ENCODE data around the gene GOLGA7B. TPM values are rescaled to one million over a fixed set of nuclear protein-coding genes. Genes with fewer than 3 reads are reported as not detected.
"Not testable (repeated sequence)": the region's sequence is repeated elsewhere in the genome, so short reads cannot be mapped to it uniquely, and the experiment has no call there.

Gene GOLGA7B
- total and polyA plus RNA-seq, 2 donors, result 0.11 to 0.56 TPM

DNA sequence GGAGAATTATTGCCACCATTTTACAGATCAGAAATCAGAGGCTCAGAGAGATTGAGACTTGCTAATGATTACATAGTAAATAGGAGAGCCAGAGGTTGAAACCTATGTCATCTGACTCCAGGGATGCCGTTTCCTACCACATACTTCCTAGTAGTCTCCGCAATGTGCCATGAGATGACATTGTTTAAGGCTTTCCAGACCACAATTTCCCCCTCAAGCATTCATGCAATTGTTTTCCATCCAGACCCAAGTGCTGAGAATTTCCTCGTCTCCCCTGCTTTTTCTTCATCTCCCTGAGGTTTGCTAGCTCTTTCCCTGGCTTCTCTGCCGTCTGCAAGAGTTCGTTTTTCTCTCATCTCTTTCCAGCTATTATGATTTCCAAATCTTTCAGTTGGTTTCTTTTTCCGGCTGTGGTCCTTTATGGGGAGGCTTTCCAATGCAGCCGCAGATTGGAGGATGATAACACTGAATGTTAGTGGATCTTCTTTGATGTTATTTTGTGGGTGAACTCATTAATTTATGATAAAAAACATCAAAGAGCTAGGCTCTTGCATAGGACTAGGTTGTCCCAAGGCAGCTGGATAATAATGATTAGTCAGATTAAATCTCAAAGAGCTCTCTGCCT lies 6.9 kb upstream of the GOLGA7B start:
- WGBS, result 51% methylated on average over 7 of the region's 7 CpGs
- H3K4me1 ChIP-seq (ENCODE audit: insufficient read depth), result no peaks in the 10 kb centered on the region
- no peak for DNase-seq (ENCODE audit: extremely low spot score)
- H3K27ac ChIP-seq (ENCODE audit: low read depth), result no peak overlapping the region
- H3K4me3 ChIP-seq (ENCODE audit: low read depth, low read length), result no peak overlapping the region
- no peaks in the 10 kb centered on the region for H3K36me3 ChIP-seq (ENCODE audit: insufficient read depth)

DNA sequence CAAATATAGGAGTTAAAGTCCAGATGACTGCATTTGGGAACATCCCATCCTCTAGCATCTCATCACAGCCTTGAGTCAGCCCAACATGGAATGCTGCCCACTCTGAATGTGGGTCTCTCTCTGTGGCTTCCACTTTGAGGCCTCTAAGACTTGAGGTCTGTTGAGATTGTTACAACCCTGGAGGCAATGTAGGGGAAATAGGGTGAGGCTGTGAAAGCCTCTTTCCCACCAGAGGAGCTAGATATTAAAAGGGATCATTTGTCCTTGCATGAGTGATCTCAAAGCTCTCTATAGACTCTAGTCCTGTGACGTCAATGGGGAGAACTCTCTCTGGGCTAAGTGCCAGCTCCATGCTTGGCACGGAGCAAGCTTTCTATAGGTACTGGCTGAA lies 6.4 kb upstream of the GOLGA7B start:
- H3K4me1 ChIP-seq (ENCODE audit: insufficient read depth), result no peaks in the 10 kb centered on the region
- 41% methylated on average over 2 of the region's 2 CpGs for WGBS
- DNase-seq (ENCODE audit: extremely low spot score), result no peak
- no peaks in the 10 kb centered on the region for H3K36me3 ChIP-seq (ENCODE audit: insufficient read depth)
- no peak overlapping the region for H3K4me3 ChIP-seq (ENCODE audit: low read depth, low read length)
- no peak overlapping the region for H3K27ac ChIP-seq (ENCODE audit: low read depth)

DNA sequence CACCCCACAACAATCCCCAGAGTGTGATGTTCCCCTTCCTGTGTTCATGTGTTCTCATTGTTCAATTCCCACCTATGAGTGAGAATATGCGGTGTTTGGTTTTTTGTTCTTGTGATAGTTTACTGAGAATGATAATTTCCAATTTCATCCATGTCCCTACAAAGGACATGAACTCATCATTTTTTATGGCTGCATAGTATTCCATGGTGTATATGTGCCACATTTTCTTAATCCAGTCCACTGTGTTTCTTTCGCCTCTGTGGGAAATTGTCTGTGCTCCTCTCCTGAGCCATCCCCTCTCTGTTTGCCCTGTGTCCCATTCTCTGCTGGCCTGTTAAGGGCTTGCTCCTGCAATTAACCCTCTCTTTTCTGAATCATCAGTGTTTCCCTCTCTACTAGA lies 5.7 kb upstream of the GOLGA7B start:
- not testable (repeated sequence) for DNase-seq (ENCODE audit: extremely low spot score); H3K4me1 ChIP-seq (ENCODE audit: insufficient read depth); H3K4me3 ChIP-seq (ENCODE audit: low read depth, low read length); H3K27ac ChIP-seq (ENCODE audit: low read depth); H3K36me3 ChIP-seq (ENCODE audit: insufficient read depth)
- 100% methylated on average over 1 of the region's 2 CpGs for WGBS

DNA sequence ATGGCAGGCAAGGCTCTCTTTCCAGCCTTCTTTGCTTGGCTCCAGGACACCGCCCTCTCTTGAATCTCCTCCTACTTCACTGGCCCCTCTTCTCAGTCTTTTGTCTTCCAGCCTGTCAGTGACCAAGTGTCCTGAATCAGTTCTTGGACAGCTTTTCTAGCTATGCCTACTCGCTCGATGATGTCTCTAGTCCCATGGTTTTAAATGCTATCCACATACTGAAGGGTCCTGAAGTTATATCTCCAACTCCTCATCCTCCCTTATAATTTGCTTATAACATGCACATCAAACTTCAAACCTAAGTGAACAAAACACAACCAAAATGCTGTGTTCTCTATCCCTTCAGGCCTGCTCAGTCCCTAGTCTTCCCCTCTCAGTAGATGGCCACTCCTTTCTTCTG lies 5.0 kb upstream of the GOLGA7B start:
- Histone ChIP-seq H3K36me3 (ENCODE audit: insufficient read depth) (no peaks in the 10 kb centered on the region), H3K4me1 (ENCODE audit: insufficient read depth) (no peaks in the 10 kb centered on the region), H3K4me3 (ENCODE audit: low read depth, low read length) (no peak overlapping the region), H3K27ac (ENCODE audit: low read depth) (no peak overlapping the region)
- WGBS, result 90% methylated on average over 3 of the region's 3 CpGs
- no peak for DNase-seq (ENCODE audit: extremely low spot score)

DNA sequence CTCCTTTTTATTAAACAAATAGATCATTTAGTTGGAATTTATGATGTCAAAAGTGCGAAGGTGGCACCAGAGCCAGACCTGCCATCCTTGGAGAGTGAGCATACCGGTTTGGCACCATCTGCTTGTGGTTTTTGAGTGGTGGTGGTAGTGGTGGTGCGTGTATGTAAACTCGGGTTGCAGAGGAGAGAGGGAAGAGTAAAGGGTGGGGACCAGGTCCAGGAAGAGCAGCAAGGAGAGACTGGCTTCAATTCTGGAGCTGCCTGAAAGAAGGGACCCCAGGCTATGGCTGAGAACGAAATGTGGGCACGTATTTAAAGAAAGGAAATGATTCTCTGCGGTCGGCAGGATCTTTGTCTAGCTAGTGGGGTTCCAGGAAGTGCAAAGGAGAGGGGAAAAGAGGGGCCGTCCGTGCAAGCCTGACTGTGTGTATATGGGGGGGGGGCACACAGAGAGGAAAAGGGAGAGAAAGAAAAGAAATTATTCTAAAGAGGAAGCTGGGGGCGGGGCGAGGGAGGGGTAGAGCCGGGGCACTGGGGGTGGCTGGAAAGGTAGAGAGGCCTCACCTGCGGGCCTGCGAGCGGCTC lies 448 bp upstream of the GOLGA7B start:
- peak overlapping the region; percentile 66 for H3K4me3 ChIP-seq (ENCODE audit: low read depth, low read length)
- H3K36me3 ChIP-seq (ENCODE audit: insufficient read depth), result no peaks in the 10 kb centered on the region
- 8% methylated on average over 16 of the region's 16 CpGs for WGBS
- no peaks in the 10 kb centered on the region for H3K4me1 ChIP-seq (ENCODE audit: insufficient read depth)
- DNase-seq (ENCODE audit: extremely low spot score), result no peak
- H3K27ac ChIP-seq (ENCODE audit: low read depth), result no peak overlapping the region

DNA sequence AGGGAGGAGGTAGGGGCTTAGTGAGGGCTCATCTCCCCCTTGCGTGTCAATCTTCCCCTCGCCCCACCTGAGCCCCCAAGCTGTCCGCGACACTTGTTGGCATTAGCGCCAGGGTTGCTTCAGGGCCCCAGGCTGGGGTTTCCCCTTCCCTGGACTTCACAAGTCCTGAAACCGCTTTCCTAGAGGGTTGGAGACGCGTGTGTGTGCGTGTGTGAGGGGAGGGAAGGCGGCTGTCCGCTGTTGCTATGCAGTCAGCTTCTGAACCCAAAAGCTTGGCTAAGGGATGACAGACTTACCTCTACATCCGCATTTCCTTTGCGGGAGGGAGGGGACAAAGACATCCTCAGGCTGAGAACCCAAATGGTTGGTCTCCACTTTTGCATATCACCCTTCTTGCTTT lies 803 bp downstream of the GOLGA7B start:
- 13% methylated on average over 13 of the region's 13 CpGs for WGBS
- Histone ChIP-seq H3K27ac (ENCODE audit: low read depth) (no peak overlapping the region), H3K4me1 (ENCODE audit: insufficient read depth) (no peaks in the 10 kb centered on the region), H3K36me3 (ENCODE audit: insufficient read depth) (no peaks in the 10 kb centered on the region), H3K4me3 (ENCODE audit: low read depth, low read length) (peak overlapping the region; percentile 66)
- no peak for DNase-seq (ENCODE audit: extremely low spot score)

DNA sequence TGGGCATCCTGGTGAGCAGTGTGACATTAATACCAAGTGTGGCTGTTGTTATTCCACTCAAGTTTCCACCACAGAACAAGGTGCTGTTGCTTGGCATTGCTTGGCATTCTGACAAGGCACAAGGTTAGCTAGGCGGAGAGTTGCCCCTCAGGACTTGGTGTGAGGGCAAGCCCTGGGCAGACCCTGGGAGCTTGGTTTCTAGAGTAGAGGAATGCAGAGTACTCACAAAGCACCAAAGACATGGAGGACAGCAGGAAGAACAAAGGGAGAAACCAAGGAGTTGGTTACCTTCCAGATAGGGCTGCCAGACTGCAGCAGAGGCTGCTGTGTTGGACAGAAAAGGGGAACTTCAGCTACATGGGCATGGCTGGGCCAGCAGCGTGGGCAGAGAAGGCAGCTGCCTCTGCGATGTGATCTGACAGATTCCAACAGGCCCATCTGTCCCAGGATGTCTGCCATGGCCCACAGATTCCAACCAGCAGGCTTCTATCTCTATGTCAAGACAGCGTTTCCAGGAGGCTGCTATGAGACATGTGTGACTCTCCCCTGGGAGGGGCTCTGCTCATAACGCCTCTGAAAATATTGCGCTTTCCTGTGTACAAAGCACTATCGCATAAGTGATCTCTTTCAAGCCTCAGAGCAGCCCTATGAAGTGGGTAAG lies 1.8 kb downstream of the GOLGA7B start:
- Histone ChIP-seq H3K36me3 (ENCODE audit: insufficient read depth) (no peaks in the 10 kb centered on the region), H3K27ac (ENCODE audit: low read depth) (no peak overlapping the region), H3K4me1 (ENCODE audit: insufficient read depth) (no peaks in the 10 kb centered on the region), H3K4me3 (ENCODE audit: low read depth, low read length) (no peak overlapping the region)
- 81% methylated on average over 7 of the region's 7 CpGs for WGBS
- DNase-seq (ENCODE audit: extremely low spot score), result no peak

DNA sequence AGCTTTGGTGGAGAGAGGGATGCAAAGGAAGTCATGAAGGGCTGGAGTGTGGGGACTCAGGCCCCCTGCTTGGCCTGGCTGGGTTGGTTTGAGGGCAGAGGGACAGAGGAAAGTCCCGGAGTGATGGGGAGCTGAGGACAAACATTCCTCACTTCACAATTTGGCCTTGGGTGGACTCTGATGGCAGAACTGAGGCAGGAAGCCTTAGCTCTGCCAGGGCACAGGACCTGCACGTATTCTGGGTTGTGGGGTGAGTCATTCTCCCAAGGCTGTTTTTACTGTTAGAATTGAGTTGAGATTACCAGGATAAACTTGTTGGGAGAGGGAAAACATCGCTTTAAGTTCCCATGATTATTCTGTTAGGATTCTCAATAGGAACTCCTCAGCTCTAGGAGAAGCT lies 2.6 kb downstream of the GOLGA7B start:
- WGBS, result 50% methylated on average over 3 of the region's 3 CpGs
- H3K36me3 ChIP-seq (ENCODE audit: insufficient read depth), result no peaks in the 10 kb centered on the region
- H3K4me1 ChIP-seq (ENCODE audit: insufficient read depth), result no peaks in the 10 kb centered on the region
- no peak for DNase-seq (ENCODE audit: extremely low spot score)
- no peak overlapping the region for H3K27ac ChIP-seq (ENCODE audit: low read depth)
- no peak overlapping the region for H3K4me3 ChIP-seq (ENCODE audit: low read depth, low read length)

DNA sequence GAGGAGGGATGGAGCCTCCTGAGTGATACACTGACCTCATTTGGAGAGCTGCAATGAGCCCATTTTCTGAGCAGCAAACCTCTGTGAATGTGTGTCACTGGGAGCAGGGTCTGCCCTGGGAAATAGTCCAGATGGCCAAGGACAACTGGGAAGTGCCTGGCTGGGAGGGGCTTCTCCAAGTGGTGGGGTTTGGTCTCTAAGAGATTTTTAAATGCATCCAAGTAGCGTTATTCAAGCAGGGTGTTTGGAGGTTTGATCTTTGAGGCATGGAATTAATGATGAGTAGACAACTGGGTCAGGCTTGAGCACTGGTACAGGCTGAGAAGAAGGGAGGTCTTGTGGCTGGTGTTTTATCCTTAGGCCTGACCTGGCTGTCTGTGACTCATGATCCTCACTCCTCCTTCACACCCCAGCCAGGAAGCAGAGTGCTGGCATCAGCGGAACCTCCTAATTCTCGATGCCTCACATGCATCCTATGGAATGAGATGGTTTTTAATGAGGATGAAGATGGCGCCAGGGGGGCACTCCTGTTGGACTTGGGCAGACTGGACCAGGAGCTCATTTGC lies 3.3 kb downstream of the GOLGA7B start:
- WGBS, result 83% methylated on average over 4 of the region's 4 CpGs
- no peak overlapping the region for H3K4me3 ChIP-seq (ENCODE audit: low read depth, low read length)
- no peak overlapping the region for H3K27ac ChIP-seq (ENCODE audit: low read depth)
- no peaks in the 10 kb centered on the region for H3K4me1 ChIP-seq (ENCODE audit: insufficient read depth)
- H3K36me3 ChIP-seq (ENCODE audit: insufficient read depth), result no peaks in the 10 kb centered on the region
- no peak for DNase-seq (ENCODE audit: extremely low spot score)

DNA sequence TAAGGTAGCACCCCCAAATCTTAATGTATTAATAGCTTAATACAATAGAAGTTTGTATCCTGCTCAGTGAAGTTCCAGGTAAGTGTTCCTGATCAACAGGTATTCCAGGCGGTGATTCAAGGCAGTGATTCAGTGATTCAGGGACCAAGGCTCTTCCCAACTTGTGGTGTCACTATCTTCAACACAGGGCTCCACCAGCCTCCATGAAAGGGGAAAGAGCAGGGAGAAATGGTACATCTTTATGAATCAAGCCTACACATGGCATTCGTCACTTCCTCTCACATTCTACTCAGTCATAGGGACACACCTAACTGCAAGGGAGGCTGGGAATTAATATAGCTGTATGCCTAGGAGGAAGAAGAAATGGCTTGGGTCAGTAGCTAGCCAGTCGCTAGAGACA lies 5.1 kb downstream of the GOLGA7B start:
- Histone ChIP-seq H3K36me3 (ENCODE audit: insufficient read depth) (no peaks in the 10 kb centered on the region), H3K4me1 (ENCODE audit: insufficient read depth) (no peaks in the 10 kb centered on the region), H3K4me3 (ENCODE audit: low read depth, low read length) (no peak overlapping the region), H3K27ac (ENCODE audit: low read depth) (no peak overlapping the region)
- WGBS, result 89% methylated on average over 3 of the region's 3 CpGs
- DNase-seq (ENCODE audit: extremely low spot score), result no peak

DNA sequence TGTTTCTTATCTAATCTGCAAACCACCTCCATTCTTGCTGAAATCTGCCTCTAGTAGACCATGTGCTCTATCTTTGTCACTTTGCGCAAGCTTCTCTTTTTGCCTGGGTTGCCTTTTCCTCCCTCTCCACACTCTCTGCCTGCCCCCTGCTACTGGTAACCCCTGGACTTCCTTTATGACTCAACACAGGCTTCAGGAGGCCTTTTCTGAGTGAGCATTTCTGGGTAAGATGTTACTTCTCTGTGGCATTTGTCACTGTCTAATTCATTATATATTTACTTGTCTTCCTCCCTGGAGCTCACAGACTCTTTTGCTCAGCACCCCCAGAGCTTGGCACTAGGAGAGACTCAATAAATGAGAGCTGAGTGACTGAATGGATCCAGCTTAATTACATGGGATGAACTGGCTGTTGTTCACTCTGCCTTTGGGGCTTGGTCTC lies 8.4 kb downstream of the GOLGA7B start:
- Histone ChIP-seq H3K27ac (ENCODE audit: low read depth) (no peak overlapping the region), H3K4me1 (ENCODE audit: insufficient read depth) (no peaks in the 10 kb centered on the region), H3K4me3 (ENCODE audit: low read depth, low read length) (no peak overlapping the region), H3K36me3 (ENCODE audit: insufficient read depth) (no peaks in the 10 kb centered on the region)
- no peak for DNase-seq (ENCODE audit: extremely low spot score)
- 86% methylated on average over 1 of the region's 1 CpG for WGBS

DNA sequence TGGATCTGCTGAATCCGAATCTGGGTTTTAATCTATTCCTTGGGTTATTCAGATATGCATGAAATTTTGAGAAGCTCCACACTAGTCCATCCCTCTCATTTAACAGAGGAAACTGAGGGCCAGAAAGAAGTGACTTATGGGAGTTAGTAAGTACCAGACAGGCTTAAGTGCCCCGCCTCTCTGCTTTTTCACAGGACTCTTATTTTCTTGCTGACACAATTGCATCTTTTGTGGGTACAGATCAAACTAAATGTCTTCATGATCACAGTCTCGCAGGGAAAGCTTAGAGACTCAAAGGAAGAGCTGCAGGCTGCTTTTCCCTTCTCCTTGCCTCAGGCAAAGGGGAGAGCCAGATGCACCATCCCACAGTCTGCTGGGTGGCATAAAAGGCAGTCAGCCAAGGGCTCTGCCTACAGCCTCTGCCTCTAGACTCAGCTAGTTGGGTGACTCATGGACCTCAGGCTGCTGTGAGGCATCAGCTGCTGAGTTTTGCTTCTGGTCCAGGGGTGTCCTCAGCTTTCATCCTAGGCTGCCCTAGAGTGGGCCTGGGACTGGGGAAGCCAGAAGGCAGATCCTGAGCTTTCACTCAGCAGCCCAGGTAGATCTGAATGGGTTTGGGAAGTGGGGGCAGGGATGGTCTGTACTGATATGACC lies 11.6 kb downstream of the GOLGA7B start:
- Histone ChIP-seq H3K27ac (ENCODE audit: low read depth) (no peak overlapping the region), H3K36me3 (ENCODE audit: insufficient read depth) (no peaks in the 10 kb centered on the region), H3K4me1 (ENCODE audit: insufficient read depth) (no peaks in the 10 kb centered on the region), H3K4me3 (ENCODE audit: low read depth, low read length) (no peak overlapping the region)
- no peak for DNase-seq (ENCODE audit: extremely low spot score)
- WGBS, result 65% methylated on average over 3 of the region's 3 CpGs

DNA sequence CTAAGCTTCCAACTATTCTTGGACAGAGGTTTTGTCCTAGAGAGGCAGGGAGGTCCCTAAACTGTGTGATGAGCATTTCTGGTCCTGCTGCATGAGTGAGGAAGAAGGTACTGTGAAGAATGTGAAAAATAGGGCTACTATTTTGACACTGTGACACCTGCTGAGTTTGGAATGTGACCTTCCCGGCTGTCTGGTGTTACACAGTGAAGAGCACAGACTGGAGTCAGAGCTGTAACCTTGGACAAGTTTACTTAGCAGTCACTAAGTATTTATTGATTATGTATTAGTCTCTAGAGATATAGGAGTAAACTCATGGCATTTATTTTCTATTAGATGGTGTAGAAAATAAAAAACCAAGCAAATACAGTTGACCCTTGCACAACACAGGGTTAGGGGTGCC lies 12.3 kb downstream of the GOLGA7B start:
- no peaks in the 10 kb centered on the region for H3K4me1 ChIP-seq (ENCODE audit: insufficient read depth)
- no peaks in the 10 kb centered on the region for H3K36me3 ChIP-seq (ENCODE audit: insufficient read depth)
- no peak for DNase-seq (ENCODE audit: extremely low spot score)
- H3K27ac ChIP-seq (ENCODE audit: low read depth), result no peak overlapping the region
- H3K4me3 ChIP-seq (ENCODE audit: low read depth, low read length), result no peak overlapping the region
- WGBS, result 19% methylated on average over 1 of the region's 1 CpG

DNA sequence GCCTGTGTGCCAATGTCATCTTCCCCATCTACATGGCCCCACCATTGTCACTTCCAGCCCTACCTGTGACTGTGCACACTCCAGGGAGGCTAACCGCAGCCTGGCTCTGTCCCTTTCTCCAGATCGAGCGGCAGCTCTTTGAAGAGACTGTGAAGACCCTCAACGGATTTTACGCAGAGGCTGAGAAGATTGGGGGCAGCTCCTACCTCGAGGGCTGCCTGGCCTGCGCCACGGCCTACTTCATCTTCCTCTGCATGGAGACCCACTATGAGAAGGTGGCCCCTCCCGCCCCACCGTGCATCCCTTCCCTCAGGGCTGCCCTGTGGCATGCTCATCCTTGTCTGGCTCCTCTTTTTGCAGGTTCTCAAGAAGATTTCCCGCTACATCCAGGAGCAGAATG lies 14.2 kb downstream of the GOLGA7B start:
- no peaks in the 10 kb centered on the region for H3K36me3 ChIP-seq (ENCODE audit: insufficient read depth)
- no peak overlapping the region for H3K27ac ChIP-seq (ENCODE audit: low read depth)
- H3K4me3 ChIP-seq (ENCODE audit: low read depth, low read length), result no peak overlapping the region
- WGBS, result 89% methylated on average over 11 of the region's 11 CpGs
- no peaks in the 10 kb centered on the region for H3K4me1 ChIP-seq (ENCODE audit: insufficient read depth)
- no peak for DNase-seq (ENCODE audit: extremely low spot score)
